ENCODE measurements around the gene ZNF107. TPM values are rescaled to one million over a fixed set of nuclear protein-coding genes. Genes with fewer than 3 reads are reported as not detected.

ZNF107 gene
- total RNA-seq, 4 donors from 2014 or later, result 3.6 to 9.0 (median 6.4) TPM

DNA sequence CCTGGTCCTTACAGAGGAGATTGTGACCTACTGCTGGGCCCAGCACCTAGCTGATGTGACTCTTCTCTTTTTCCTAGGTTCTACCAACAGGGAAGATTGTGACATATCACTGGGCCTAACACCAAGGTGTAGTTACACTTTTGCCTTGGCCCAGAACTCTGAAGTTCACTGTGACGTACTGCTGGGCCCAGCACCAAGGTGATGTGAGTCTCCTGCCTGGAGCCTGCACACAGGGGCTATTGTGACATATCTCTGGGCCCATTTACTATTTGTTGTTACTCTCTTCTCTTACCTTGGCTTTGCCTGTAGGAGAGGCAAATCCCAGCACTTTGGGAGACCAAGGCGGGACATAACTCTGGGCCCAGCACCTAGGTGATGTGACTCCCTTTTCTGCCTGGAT lies 23.1 kb upstream of the ZNF107 start:
- no peaks in the 10 kb centered on the region for H3K4me1 ChIP-seq
- no peaks in the 10 kb centered on the region for H3K36me3 ChIP-seq
- H3K9me3 ChIP-seq, result no peaks in the 10 kb centered on the region
- TF ChIP-seq EP300 (IDR thresholded peaks at IDR 0.05), result no peak
- H3K27me3 ChIP-seq, result no peaks in the 10 kb centered on the region
- no peak overlapping the region for H3K4me3 ChIP-seq
- no peak for DNase-seq (ENCODE audit: low spot score in 2 of 2)
- WGBS, 2 donors, result 74 to 89% methylated on average over 2 of the region's 2 CpGs
- H3K27ac ChIP-seq, result no peak overlapping the region

DNA sequence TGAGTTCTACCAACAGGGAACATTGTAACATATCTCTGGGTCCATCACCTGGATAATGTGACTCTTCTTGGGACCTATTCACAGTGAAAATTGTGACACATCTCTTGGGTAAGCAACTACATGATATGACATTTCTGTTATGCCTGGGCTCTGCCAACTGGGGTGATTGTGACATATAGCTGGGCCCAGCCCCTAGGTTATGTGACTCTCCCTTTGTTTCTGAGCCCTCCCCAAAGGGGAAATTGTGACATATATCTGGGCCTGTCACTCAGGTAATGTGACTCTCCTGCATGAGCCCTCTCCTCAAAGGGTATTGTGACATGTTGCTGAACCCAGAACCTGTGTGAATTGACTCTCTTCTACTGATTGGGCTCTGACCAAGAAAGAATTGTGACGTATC lies 22.4 kb upstream of the ZNF107 start:
- no peak for DNase-seq (ENCODE audit: low spot score in 2 of 2)
- Histone ChIP-seq H3K9me3 (no peaks in the 10 kb centered on the region), H3K4me3 (no peak overlapping the region), H3K27ac (no peak overlapping the region), H3K27me3 (no peaks in the 10 kb centered on the region), H3K4me1 (no peaks in the 10 kb centered on the region), H3K36me3 (no peaks in the 10 kb centered on the region)
- TF ChIP-seq POLR2A (IDR thresholded peaks at IDR 0.05), result no peak
- no peak for TF ChIP-seq CTCF (IDR thresholded peaks at IDR 0.05)
- TF ChIP-seq EP300 (IDR thresholded peaks at IDR 0.05), result no peak
- WGBS, 2 donors, result 45 to 64% methylated on average over 1 of the region's 1 CpG

DNA sequence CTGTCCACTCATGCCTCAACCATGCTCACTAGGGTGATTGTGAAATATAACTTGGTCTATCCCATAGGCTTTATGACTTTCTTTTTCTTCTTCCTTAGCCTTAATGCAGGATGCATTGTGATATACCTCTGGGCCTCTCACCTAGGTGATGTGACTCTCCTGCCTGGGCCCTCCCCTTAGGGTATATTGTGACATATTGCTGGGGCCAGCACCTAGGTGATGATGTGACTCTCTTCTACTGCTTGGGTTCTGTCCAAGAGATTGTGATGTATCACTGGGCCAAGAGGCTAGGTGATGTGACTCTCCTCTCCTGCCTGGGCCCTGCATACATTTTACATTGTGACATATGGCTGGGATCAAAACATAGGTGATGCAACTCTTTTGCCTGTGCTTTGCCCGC lies 14.7 kb upstream of the ZNF107 start:
- DNase-seq (ENCODE audit: low spot score in 2 of 2), result no peak
- WGBS, 2 donors, result 95 to 100% methylated on average over 1 of the region's 1 CpG
- H3K27ac ChIP-seq, result no peak overlapping the region
- no peak for TF ChIP-seq POLR2A (IDR thresholded peaks at IDR 0.05)
- TF ChIP-seq EP300 (IDR thresholded peaks at IDR 0.05), result no peak
- TF ChIP-seq CTCF (IDR thresholded peaks at IDR 0.05), result no peak
- no peak overlapping the region for H3K4me3 ChIP-seq
- H3K4me1 ChIP-seq, result no peaks in the 10 kb centered on the region
- no peaks in the 10 kb centered on the region for H3K9me3 ChIP-seq
- no peaks in the 10 kb centered on the region for H3K27me3 ChIP-seq
- H3K36me3 ChIP-seq, result no peaks in the 10 kb centered on the region

GRCh38 chr7:64651632-64652165 lies 14.2 kb upstream of the ZNF107 start:
- TF ChIP-seq POLR2A (IDR thresholded peaks at IDR 0.05) (no peak), CTCF (IDR thresholded peaks at IDR 0.05) (no peak), EP300 (IDR thresholded peaks at IDR 0.05) (no peak)
- Histone ChIP-seq H3K4me1 (no peaks in the 10 kb centered on the region), H3K4me3 (no peak overlapping the region), H3K9me3 (no peaks in the 10 kb centered on the region), H3K27ac (no peak overlapping the region), H3K27me3 (no peaks in the 10 kb centered on the region), H3K36me3 (no peaks in the 10 kb centered on the region)
- no peak for DNase-seq (ENCODE audit: low spot score in 2 of 2)
- 80 to 93% methylated on average over 4 of the region's 4 CpGs for WGBS, 2 donors

DNA sequence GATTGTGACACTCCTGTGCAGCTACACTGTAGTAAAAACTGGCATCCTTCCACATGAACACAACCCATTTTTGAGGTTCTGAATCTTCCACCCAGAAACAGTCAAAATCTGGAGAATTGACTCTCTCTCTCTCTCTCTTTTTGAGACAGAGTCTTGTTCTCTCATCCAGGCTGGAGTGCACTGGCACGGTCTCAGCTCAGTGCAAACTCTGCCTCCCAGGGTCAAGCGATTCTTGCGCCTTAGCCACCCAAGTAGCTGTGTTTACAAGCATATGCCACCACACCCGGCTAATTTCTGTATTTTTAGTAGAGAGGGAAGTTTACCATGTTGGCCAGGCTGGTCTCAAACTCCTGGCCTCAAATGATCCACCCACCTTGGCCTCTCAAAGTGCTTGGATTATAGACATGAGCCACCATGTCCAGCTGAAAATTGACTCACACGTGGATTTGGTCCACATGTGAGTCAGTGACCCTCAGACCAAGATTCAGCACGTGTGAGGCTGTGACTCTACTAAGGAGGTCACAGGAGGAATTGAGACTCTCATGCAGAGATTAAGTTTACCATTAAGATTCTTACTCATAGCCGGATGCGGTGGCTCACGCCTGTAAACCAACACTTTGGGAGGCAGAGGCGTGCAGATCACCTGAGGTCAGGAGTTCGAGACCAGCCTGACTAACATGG lies 12.1 kb upstream of the ZNF107 start:
- Histone ChIP-seq H3K4me3 (no peak overlapping the region), H3K27me3 (no peaks in the 10 kb centered on the region), H3K27ac (no peak overlapping the region), H3K9me3 (no peaks in the 10 kb centered on the region), H3K36me3 (no peaks in the 10 kb centered on the region), H3K4me1 (no peaks in the 10 kb centered on the region)
- no peak for DNase-seq (ENCODE audit: low spot score in 2 of 2)
- WGBS, 2 donors, result 74 to 83% methylated on average over 11 of the region's 11 CpGs
- TF ChIP-seq POLR2A (IDR thresholded peaks at IDR 0.05) (no peak), CTCF (IDR thresholded peaks at IDR 0.05) (no peak), EP300 (IDR thresholded peaks at IDR 0.05) (no peak)

Data from tibial nerve (tissue), 4 donors.